Panc1 (cell line): Measurements from ENCODE around the gene SRF. TPM values are rescaled to one million over a fixed set of nuclear protein-coding genes. Genes with fewer than 3 reads are reported as not detected.

Experiments
- ATAC-seq: fragments of 200-7000 bp; cut with Tn5 transposase; 2 replicates; pipeline ENCODE4 v1.9.1; 2020; ENCODE audit warnings: mild to moderate bottlenecking, moderate library complexity
- BruUV-seq: library from RNA; stranded (reverse); fragments of 400-500 nt; replicated peaks from 2 replicates; lab custom pipeline; 2021; lab: Mats Ljungman, UMichigan
- CTCF ChIA-PET: fragments of 300-600 bp; sonication (Branson Sonifier 250); formaldehyde crosslinking; loops from one replicate; lab custom pipeline; 2022; ENCODE audit warnings: antibody characterized with exemption; lab: Charles Lee
- POLR2A ChIA-PET: fragments of 300-600 bp; sonication (Branson Sonifier 250); formaldehyde crosslinking; loops from one replicate; lab custom pipeline; 2022; ENCODE audit warnings: antibody characterized with exemption; lab: Charles Lee
- DNase-seq: peaks from one replicate; pipeline ENCODE4 v3.0.0-alpha.2; 2010; ENCODE audit warnings: low read depth, low spot score
- H3K27ac ChIP-seq: 2 replicates; pipeline ENCODE4 v1.5.1; 2011; ENCODE audit warnings: mild to moderate bottlenecking, low read length, inconsistent platforms
- H3K27me3 ChIP-seq: fragments of 200-500 bp; sonication (Bioruptor generic); 2 replicates; pipeline ENCODE4 v1.6.0; 2014; ENCODE audit warnings: low read length, inconsistent platforms; ENCODE audit not compliant: control insufficient read depth, insufficient read depth
- H3K36me3 ChIP-seq: fragments of 200-500 bp; sonication (Bioruptor generic); 2 replicates; pipeline ENCODE4 v1.5.1; 2014; ENCODE audit warnings: inconsistent platforms, mild to moderate bottlenecking, low read length, moderate library complexity; ENCODE audit not compliant: control insufficient read depth, insufficient read depth
- H3K4me1 ChIP-seq: 2 replicates; pipeline ENCODE4 v1.5.1; 2011; ENCODE audit warnings: inconsistent platforms, mild to moderate bottlenecking, low read length, moderate library complexity; ENCODE audit not compliant: control insufficient read depth, insufficient read depth
- H3K4me3 ChIP-seq, 2 experiments: 2 replicates each; pipeline ENCODE4 v1.5.1; 2011 to 2012; ENCODE audit warnings: low read depth in 2 of 2, low read length in 2 of 2, mild to moderate bottlenecking in 2 of 2, inconsistent platforms in 1 of 2, moderate library complexity in 1 of 2
- H3K9me3 ChIP-seq: fragments of 200-500 bp; sonication (Bioruptor generic); 2 replicates; pipeline ENCODE4 v1.5.1; 2014; ENCODE audit warnings: low read depth, mild to moderate bottlenecking, inconsistent platforms, low read length, moderate library complexity; ENCODE audit not compliant: control insufficient read depth, insufficient read depth
- POLR2AphosphoS5 ChIP-seq: IDR thresholded peaks from 2 replicates; pipeline ENCODE4 v1.6.1; 2012; ENCODE audit warnings: mild to moderate bottlenecking, low read depth, low read length, moderate library complexity
- SIN3A ChIP-seq: IDR thresholded peaks from 2 replicates; pipeline ENCODE4 v1.6.1; 2012; ENCODE audit warnings: low read depth, mild to moderate bottlenecking, low read length, moderate library complexity, borderline replicate concordance; ENCODE audit not compliant: insufficient read depth
- TCF7L2 ChIP-seq: IDR thresholded peaks from 2 replicates; pipeline ENCODE4 v1.6.1; 2011; ENCODE audit warnings: mild to moderate bottlenecking, low read depth, low read length, inconsistent platforms
- in situ Hi-C: cut with HindIII; loops from 2 replicates; pipeline ENCODE4 v1.10.0; 2016; ENCODE audit warnings: low sequenced_read_pairs, low pct_unique_long_range_greater_than_20kb
- intact Hi-C: fragments of 100-400 bp; cut with micrococcal nuclease; formaldehyde crosslinking; loops from one replicate; pipeline ENCODE4 v1.10.0; 2022; ENCODE audit not compliant: unreplicated experiment
- total RNA-seq: library from RNA; stranded (reverse); gene quantifications from one replicate; pipeline ENCODE4 v1.2.1, GENCODE V29; 2021; ENCODE audit not compliant: unreplicated experiment
- TF ChIP-seq, protein P1 (sequence below): fragments of 450-650 bp; IDR thresholded peaks from 2 replicates; pipeline ENCODE4 v1.5.1; 2017; ENCODE audit warnings: mild to moderate bottlenecking
- TF ChIP-seq, protein P2 (sequence below), 2 experiments: IDR thresholded peaks; 2 replicates each; pipeline ENCODE4 v1.6.1; 2011 to 2012; ENCODE audit warnings: low read depth in 2 of 2, control low read depth in 1 of 2, low read length in 1 of 2, mild to moderate bottlenecking in 1 of 2, moderate library complexity in 1 of 2; ENCODE audit not compliant: insufficient read depth in 1 of 2

SRF gene
- total RNA-seq, 1 experiment from 2014 or later = 48.9 TPM

DNA sequence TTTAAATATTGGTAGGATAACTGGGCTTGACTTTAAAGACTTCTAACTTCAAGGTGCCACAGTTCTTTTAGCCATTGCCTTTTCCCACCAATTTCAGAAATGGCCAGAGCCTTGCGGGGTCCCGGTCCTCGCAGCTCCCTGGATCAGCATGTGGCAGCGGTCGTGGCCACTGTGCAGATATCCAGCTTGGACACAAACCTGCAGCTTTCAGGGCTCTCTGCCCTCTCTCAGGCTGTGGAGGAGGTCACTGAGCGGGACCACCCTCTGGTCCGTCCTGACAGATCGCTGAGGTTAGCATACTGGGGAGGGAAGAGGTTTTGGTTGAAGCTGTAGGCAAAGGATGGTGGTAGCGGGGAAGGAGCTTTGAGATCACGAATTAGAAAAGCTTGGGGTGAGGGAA is 17.4 kb downstream of the SRF start:
- in situ Hi-C loops = no loop called here
- DNase-seq = no peak
- H3K27ac ChIP-seq = no peak overlapping the region
- POLR2A ChIA-PET = interaction anchor here (0.7 kb wide), 1 partner anchor 32 kb away, joined by 5 read pairs; no protein-coding TSS in a partner anchor
- peaks cover 6% of the 10 kb centered on the region; the same call in 1 of the 2 replicates for H3K36me3 ChIP-seq
- no peak overlapping the region for H3K4me3 ChIP-seq
- intact Hi-C loops = no loop called here
- no peaks in the 10 kb centered on the region for H3K9me3 ChIP-seq
- CTCF ChIA-PET = no interaction called here
- H3K4me1 ChIP-seq = 0 out of 2 replicates have a peak, but pooled peaks cover under 1% of the 10 kb centered on the region
- TF ChIP-seq TCF7L2 (no peak), POLR2AphosphoS5 (no peak), SIN3A (no peak)
- TF ChIP-seq, protein P1, sequence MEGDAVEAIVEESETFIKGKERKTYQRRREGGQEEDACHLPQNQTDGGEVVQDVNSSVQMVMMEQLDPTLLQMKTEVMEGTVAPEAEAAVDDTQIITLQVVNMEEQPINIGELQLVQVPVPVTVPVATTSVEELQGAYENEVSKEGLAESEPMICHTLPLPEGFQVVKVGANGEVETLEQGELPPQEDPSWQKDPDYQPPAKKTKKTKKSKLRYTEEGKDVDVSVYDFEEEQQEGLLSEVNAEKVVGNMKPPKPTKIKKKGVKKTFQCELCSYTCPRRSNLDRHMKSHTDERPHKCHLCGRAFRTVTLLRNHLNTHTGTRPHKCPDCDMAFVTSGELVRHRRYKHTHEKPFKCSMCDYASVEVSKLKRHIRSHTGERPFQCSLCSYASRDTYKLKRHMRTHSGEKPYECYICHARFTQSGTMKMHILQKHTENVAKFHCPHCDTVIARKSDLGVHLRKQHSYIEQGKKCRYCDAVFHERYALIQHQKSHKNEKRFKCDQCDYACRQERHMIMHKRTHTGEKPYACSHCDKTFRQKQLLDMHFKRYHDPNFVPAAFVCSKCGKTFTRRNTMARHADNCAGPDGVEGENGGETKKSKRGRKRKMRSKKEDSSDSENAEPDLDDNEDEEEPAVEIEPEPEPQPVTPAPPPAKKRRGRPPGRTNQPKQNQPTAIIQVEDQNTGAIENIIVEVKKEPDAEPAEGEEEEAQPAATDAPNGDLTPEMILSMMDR = no peak
- TF ChIP-seq, protein P2, sequence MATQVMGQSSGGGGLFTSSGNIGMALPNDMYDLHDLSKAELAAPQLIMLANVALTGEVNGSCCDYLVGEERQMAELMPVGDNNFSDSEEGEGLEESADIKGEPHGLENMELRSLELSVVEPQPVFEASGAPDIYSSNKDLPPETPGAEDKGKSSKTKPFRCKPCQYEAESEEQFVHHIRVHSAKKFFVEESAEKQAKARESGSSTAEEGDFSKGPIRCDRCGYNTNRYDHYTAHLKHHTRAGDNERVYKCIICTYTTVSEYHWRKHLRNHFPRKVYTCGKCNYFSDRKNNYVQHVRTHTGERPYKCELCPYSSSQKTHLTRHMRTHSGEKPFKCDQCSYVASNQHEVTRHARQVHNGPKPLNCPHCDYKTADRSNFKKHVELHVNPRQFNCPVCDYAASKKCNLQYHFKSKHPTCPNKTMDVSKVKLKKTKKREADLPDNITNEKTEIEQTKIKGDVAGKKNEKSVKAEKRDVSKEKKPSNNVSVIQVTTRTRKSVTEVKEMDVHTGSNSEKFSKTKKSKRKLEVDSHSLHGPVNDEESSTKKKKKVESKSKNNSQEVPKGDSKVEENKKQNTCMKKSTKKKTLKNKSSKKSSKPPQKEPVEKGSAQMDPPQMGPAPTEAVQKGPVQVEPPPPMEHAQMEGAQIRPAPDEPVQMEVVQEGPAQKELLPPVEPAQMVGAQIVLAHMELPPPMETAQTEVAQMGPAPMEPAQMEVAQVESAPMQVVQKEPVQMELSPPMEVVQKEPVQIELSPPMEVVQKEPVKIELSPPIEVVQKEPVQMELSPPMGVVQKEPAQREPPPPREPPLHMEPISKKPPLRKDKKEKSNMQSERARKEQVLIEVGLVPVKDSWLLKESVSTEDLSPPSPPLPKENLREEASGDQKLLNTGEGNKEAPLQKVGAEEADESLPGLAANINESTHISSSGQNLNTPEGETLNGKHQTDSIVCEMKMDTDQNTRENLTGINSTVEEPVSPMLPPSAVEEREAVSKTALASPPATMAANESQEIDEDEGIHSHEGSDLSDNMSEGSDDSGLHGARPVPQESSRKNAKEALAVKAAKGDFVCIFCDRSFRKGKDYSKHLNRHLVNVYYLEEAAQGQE (IDR thresholded peaks at IDR 0.05; ENCODE audit: insufficient read depth in 1 of 2, low read depth in 2 of 2, low read length in 1 of 2) = no peak
- H3K27me3 ChIP-seq = no peaks in the 10 kb centered on the region
- no TSS peak for BruUV-seq
- ATAC-seq = no peak

DNA sequence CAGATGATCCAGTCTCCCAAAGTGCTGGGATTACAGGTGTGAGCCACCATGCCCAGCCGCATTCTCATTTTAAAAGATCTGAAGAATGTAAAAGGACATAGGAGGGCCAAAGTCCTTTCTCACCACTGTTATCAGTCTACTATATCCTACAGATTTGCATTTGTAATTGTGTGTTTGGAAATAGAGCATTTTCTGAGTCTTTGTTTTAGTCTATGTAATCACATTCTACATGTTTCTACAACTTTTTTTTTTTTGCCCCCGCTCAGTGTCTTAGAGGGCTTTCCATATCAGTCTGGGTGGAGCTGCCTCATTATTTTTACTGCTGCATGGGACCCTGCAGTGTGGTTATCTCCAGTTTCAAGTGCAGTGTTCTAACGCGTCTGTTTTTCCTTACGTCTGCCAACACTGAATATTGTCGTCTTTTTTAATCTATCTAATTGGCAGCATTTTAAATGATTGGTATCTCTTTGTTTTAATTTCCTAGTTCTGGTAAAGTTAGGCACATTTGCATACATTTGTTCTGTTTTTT is 18.8 kb downstream of the SRF start:
- TF ChIP-seq, protein P2 (IDR thresholded peaks at IDR 0.05; ENCODE audit: insufficient read depth in 1 of 2, low read depth in 2 of 2, low read length in 1 of 2) = no peak
- TF ChIP-seq, protein P1 = no peak
- no peak for TF ChIP-seq POLR2AphosphoS5
- no peak for TF ChIP-seq TCF7L2
- TF ChIP-seq SIN3A = no peak
- in situ Hi-C loops = no loop called here
- Histone ChIP-seq H3K9me3 (no peaks in the 10 kb centered on the region), H3K27me3 (no peaks in the 10 kb centered on the region), H3K27ac (no peak overlapping the region), H3K4me1 (no peaks in the 10 kb centered on the region), H3K36me3 (peaks cover 6% of the 10 kb centered on the region; the same call in 1 of the 2 replicates), H3K4me3 (no peak overlapping the region)
- BruUV-seq = no TSS peak
- ATAC-seq (no peak), DNase-seq (no peak)
- ChIA-PET POLR2A (no interaction called here), CTCF (no interaction called here)
- intact Hi-C loops = no loop called here
